ENCODE data around the gene XXYLT1. TPM values are rescaled to one million over a fixed set of nuclear protein-coding genes. Genes with fewer than 3 reads are reported as not detected.

Gene XXYLT1
- total and polyA plus RNA-seq, 2 of the 8 experiments (the other 6 are each of a cell fraction or from before 2014, with no cell fraction given): 18.9 to 23.8 TPM

DNA sequence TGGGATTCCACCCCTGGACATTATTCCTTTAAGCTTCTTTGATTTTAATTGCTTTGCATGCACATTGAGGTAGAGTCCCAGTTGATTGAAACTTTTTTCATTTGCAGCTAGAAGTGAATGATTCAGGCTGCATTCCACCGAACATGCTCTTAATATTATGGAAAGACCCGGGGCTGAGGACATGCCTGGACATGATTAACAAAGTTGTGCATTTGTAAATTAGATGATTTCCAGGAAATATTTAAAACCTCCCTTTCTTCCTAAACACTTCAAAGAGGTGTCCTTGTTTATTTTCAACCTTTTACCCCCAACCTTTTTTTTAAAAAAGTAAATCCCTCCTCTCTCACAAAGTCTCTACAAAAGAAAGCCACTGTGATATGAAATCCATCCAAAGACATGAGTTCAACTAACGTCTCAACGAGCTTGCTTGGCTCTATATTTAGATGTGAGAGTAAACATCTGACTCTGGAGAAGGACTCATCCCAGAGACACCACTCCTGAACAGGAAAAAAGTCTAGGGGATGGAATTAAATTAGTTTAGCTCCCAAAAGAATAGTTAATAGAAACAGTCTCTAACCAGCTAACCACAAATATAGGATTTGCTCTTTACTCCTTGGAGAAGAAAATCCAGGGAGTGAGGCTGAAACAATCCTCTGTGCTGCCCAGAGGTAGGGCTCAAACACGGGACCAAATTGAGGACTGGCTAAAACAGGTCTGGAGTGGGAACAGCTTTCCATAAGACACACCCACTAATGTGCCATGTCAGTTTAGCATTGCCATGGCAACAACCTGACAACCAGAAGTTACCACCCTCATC lies 83.1 kb downstream of the XXYLT1 start:
- H3K14ac ChIP-seq (ENCODE audit: insufficient read length): no peak overlapping the region
- H3K18ac ChIP-seq (ENCODE audit: extremely low read depth, low read length): no peak overlapping the region
- no peak overlapping the region for H2AFZ ChIP-seq (ENCODE audit: low read length)
- no peak overlapping the region for H4K5ac ChIP-seq (ENCODE audit: insufficient read length, low read depth, low read length)
- peaks cover 10% of the 10 kb centered on the region for H3K79me1 ChIP-seq (ENCODE audit: low read depth, low read length)
- H4K20me1 ChIP-seq (replicated peaks in 1 of 2; ENCODE audit: control insufficient read depth in 1 of 2, insufficient read depth in 2 of 2, low read length in 2 of 2): no peaks in the 10 kb centered on the region
- peak overlapping the region; percentile 58 for H2BK120ac ChIP-seq (replicated peaks; ENCODE audit: low read depth, low read length)
- H3K23me2 ChIP-seq (ENCODE audit: low read depth, low read length): no peaks in the 10 kb centered on the region
- no peak overlapping the region for H3K56ac ChIP-seq (replicated peaks; ENCODE audit: insufficient read length, low read depth, low read length)
- H3K36me3 ChIP-seq (ENCODE audit: control insufficient read depth in 2 of 4, insufficient read depth in 4 of 4, low read length in 3 of 4): no peaks in the 10 kb centered on the region
- H3K4me3 ChIP-seq (ENCODE audit: extremely low read depth in 1 of 4, insufficient read depth in 2 of 4, low read depth in 3 of 4, low read length in 4 of 4): no peak overlapping the region
- no peaks in the 10 kb centered on the region for H3K27me3 ChIP-seq (replicated peaks in 1 of 4; ENCODE audit: control insufficient read depth in 3 of 4, extremely low read depth in 1 of 4, insufficient read depth in 3 of 4, low read length in 3 of 4)
- H3K4me2 ChIP-seq (ENCODE audit: insufficient read depth in 1 of 2, low read depth in 2 of 2, low read length in 2 of 2): no peak overlapping the region
- WGBS, 2 experiments (ENCODE audit: extremely low coverage in 1 of 2, insufficient coverage in 1 of 2, insufficient read length in 1 of 2, insufficient replicate concordance in 2 of 2, low coverage in 1 of 2, low lambda C conversion rate in 2 of 2, missing lambda C conversion rate in 1 of 2): 87% methylated on average over 5 of the region's 5 CpGs; no CpG with 5 or more reads in 1 of the 2 experiments
- peaks cover 0 to 88% of the 10 kb centered on the region in 2 experiments; a peak in 2 of 4 replicates for H3K79me2 ChIP-seq (ENCODE audit: control insufficient read depth in 1 of 2, insufficient read depth in 2 of 2, low read length in 2 of 2)
- CTCF ChIA-PET (ENCODE audit: partially characterized antibody): interaction anchor here (0.6 to 1.9 kb wide), 11 partner anchors 8 to 506 kb away, joined by 3 to 6 read pairs (median 3); no protein-coding TSS in a partner anchor
- no peak overlapping the region for H4K8ac ChIP-seq (ENCODE audit: extremely low read depth, insufficient read depth, low read length)
- no peak overlapping the region for H3K27ac ChIP-seq (ENCODE audit: low read depth, low read length)
- POLR2A ChIA-PET (ENCODE audit: partially characterized antibody): no interaction called here
- H2BK12ac ChIP-seq (ENCODE audit: low read depth, low read length): no peak overlapping the region
- H3K4me1 ChIP-seq (replicated peaks in 1 of 4; ENCODE audit: control insufficient read depth in 3 of 4, insufficient read depth in 4 of 4, low read length in 3 of 4): peaks cover 3 to 14% (median 11%) of the 10 kb centered on the region in 4 experiments; a peak in 6 of 7 replicates
- no peak overlapping the region for H2BK5ac ChIP-seq (ENCODE audit: low read depth, low read length)
- H3K4ac ChIP-seq (replicated peaks; ENCODE audit: insufficient read length, low read depth, low read length): no peak overlapping the region
- H4K91ac ChIP-seq (replicated peaks; ENCODE audit: insufficient read length, low read length): no peak overlapping the region
- no peak overlapping the region for H2AK5ac ChIP-seq (ENCODE audit: low read depth, low read length)
- TF ChIP-seq KDM1A (IDR thresholded peaks at IDR 0.05; ENCODE audit: borderline replicate concordance, low read length): no peak
- TF ChIP-seq ASH2L (IDR thresholded peaks at IDR 0.05; ENCODE audit: low read length): no peak
- TF ChIP-seq YY1 (IDR thresholded peaks at IDR 0.05; ENCODE audit: low read depth, low read length): no peak
- no peak for TF ChIP-seq KDM4A (IDR thresholded peaks at IDR 0.05; ENCODE audit: low read depth, low read length, severe bottlenecking)
- no peak overlapping the region for H3K9ac ChIP-seq (replicated peaks in 1 of 4; ENCODE audit: extremely low read depth in 1 of 4, low read depth in 3 of 4, low read length in 3 of 4)
- no peak overlapping the region for H2BK20ac ChIP-seq (ENCODE audit: low read length)
- H3K23ac ChIP-seq (ENCODE audit: insufficient read length): no peak overlapping the region
- H3K9me3 ChIP-seq (ENCODE audit: insufficient read depth in 2 of 2, low read depth in 1 of 2, low read length in 1 of 2): peaks cover 0 to 10% of the 10 kb centered on the region in 2 experiments; a peak in 2 of 4 replicates
- DNase-seq (ENCODE audit: low read depth in 1 of 2, low spot score in 2 of 2) (no peak), FAIRE-seq (no peak)
- H2BK15ac ChIP-seq (ENCODE audit: low read length): no peak overlapping the region
